Measurements from ENCODE around the gene ZFYVE16.

- TF ChIP-seq GATA2 (IDR thresholded peaks at IDR 0.05; ENCODE audit: low read depth, low read length) (no peak), GATA3 (IDR thresholded peaks at IDR 0.05; ENCODE audit: low read depth, low read length) (no peak)
These were observed 73.4 kb downstream of the ZFYVE16 start for GRCh38 chr5:80481019-80481893.
